Measurements from ENCODE around the gene MICU1.
A peak's percentile ranks its signal among the peaks of the same experiment; 100 is the strongest.
"Not testable (repeated sequence)": the region's sequence is repeated elsewhere in the genome, so short reads cannot be mapped to it uniquely, and the experiment has no call there.

Gene MICU1

DNA sequence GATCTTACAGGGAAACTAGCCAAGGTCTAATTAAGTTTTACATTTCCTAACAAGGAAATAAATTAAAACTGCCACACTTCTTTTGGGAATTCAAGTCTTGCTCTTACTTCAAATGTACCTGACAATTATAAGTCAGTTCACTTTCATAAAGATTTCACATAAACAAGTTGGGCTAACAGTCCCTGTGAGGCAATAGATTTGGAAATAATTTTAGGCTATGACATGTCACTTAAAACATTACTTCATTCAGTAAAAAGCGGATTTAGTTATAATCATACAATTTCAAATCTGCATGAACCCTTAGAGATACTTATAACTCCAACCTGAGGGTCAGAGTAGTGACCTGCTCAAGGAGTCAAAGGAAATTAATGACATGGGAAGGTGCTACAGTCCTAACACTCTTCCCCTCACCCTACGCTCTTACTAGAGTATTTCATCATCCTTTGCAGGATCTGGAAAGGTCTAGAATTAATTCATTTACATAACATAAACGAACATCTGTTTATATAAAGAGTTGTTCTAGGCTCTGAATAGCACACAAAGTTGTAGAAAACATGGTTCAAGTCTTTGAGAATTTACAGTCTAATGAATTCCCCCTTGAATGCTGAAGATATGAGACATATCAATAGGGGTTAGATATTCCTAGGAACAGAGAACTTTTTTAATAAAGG is 238.8 kb downstream of the MICU1 start:
- no peak for DNase-seq (ENCODE audit: low read depth in 2 of 2)

DNA sequence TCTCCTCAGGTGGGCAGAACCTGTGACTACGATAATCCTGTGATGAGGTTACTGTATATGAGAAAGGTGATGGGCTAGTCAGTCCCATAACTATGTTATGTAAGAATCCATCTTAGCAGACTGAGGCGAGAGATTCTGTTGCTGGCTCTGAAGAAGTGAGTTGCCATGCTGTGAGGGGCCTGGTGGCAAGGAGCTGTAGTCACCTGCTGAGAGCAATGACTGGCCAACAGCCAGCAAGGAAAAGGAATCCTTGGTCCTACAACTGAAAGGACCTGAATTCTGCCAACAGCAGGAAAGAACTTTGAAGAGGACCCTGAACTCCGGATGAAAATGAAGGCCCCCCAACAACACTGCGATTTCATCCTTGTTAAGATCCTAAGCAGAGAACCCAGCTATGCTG is 240.2 kb downstream of the MICU1 start:
- DNase-seq (ENCODE audit: low read depth in 2 of 2), result no peak

DNA sequence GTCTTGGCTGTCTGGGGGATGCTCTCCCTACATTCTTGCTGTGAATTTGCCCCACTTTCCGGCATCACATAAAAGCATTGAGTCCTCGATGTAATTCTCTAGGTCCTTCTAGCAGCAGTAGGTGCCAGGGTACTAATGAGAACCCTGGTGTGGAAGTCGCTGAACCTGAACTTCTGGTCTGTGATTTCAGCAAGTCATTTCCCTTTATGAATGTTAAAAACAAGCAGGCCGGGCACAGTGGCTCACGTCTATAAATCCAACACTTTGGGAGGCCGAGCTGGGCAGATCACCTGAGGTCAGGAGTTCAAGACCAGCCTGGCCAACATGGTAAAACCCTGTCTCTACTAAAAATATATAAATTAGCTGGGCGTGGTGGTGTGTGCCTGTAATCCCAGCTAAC is 240.9 kb downstream of the MICU1 start:
- DNase-seq (ENCODE audit: low read depth in 2 of 2), result not testable (repeated sequence)

DNA sequence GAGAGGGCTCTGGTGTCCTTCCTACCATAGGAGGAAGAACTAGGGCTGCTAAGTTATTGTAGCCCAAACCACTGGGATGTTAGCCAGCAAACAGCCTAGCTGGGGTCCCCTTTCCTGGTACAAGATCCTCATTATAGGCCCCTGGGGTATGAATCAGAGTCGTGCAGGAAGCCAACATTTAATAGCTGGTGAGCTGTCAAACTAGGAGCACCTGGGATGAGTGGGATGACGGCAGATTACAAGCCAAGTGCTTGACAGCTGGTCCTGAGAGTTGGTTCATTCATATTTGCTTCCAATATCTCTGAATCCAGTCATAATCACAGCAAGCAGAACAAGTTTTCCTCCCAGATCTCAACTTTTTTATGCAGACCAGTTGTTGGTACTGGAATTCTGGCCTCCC is 246.1 kb downstream of the MICU1 start:
- DNase-seq (ENCODE audit: low read depth in 2 of 2), result no peak

GRCh38 chr10:72379062-72379461 is 246.8 kb downstream of the MICU1 start:
- no peak for DNase-seq (ENCODE audit: low read depth in 2 of 2)

DNA sequence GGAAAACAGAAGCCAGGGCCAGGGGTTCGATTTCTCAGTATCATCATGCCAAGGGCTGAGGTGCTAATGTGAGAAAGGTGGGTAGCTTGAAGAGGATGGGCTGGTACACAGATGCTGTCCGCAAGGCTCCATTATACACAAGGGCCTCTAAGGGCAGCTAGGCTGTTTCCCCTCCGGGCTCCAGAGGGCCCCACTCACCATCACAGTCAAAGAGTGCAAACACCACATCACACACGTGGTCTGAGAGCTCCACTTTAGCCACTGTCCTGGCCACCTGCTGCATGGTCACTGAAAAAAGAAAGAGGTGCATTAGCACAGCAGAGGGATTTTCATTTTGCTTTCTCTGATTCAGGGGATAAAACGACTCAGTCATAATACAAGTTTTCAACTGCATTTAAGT is 250.3 kb downstream of the MICU1 start:
- no peak for DNase-seq (ENCODE audit: low read depth in 2 of 2)

DNA sequence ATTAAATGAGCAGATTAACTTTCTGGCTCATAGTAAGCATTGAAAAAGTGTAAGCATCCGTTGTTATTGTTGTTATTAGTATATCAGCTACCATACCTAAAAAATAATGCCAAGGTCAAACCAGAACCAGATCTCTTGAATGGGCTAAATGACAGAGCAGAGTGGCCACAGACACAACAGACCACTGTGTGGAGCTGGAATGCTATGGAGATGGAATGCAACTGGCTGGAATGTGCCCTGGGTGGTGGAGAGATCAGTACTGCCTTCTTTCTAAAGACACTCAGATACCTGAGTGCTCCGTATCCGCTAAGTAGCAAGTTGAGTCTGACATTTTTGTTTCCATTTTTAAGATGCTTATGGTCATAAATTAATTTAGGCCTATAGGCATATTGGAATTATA is 250.7 kb downstream of the MICU1 start:
- no peak for DNase-seq (ENCODE audit: low read depth in 2 of 2)

- no peak for DNase-seq (ENCODE audit: low read depth in 2 of 2)
Measured at GRCh38 chr10:72370201-72370722, 255.6 kb downstream of the MICU1 start.

GRCh38 chr10:72367301-72367960 is 258.4 kb downstream of the MICU1 start:
- DNase-seq (ENCODE audit: low read depth in 2 of 2), result no peak

GRCh38 chr10:72365106-72365895 is 260.6 kb downstream of the MICU1 start:
- no peak for DNase-seq (ENCODE audit: low read depth in 2 of 2)

GRCh38 chr10:72364239-72364777 is 261.6 kb downstream of the MICU1 start:
- DNase-seq (ENCODE audit: low read depth in 2 of 2), result peak; percentile 66 to 70

GRCh38 chr10:72356987-72357386 is 268.9 kb downstream of the MICU1 start:
- DNase-seq (ENCODE audit: low read depth in 2 of 2), result no peak

DNA sequence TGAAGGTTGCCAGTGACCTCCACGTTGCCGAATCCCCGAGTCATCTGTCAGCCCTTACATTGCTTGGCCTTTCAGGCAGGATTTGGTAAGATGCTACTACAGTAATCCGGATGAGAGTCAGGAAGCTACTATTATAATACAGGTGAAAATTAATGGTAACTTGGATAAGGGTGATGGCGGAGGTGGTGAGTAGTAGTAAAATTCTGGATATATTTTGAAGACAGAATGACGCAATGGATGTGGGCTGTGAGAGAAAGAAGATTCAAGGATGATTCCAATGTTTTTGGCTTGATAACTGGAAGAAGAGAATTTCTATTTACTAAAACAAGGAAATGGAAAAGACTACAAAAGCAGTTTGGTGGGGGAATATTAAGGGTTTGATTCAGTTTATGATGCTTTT is 269.8 kb downstream of the MICU1 start:
- no peak for DNase-seq (ENCODE audit: low read depth in 2 of 2)

- DNase-seq (ENCODE audit: low read depth in 2 of 2), result no peak
Measured at GRCh38 chr10:72355214-72355555, 270.7 kb downstream of the MICU1 start.

DNA sequence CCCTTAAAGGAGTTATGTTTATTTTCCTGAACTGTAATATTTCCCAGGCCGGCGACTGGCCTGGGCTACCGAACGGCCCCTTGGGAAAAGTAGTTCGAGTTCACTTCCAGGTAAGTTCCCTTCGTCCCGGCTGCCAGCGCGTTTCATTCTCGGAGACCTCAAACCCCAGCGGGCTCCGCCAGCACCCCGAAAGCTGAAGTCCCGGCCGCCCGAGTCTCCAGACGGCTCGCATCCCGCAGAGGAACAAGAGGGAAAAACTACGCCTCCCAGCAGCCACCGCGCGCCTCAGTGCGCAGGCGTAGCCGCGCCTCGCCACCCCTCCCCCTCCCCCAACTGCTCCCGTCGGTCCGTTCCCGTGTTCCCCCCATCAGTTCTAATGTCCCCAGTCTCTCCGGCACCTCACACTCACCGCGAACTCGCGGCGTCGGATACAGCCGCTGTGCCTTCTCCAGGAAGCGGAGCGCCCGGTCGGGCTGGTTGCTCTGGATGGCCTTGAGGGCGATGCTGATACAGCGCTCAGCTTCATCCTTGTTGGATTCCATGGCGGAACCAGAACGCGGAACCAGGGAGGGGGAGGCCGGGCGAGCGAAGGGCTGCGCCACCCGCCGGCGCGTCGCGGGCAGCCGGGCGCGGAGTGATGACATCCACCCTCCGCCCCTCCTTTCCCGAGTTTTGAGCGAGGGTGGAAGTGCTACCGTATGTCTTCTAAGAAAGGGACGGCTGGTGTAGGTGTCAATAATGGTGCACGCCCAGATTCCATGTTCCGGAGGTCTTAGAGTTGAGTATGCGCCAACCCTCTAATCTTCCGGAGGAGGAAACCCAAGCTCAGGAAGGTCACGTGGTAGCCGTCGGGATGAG is 271.3 kb downstream of the MICU1 start, which contains the start of gene DNAJB12:
Gene DNAJB12 (minus strand): TSS at position 564 of the 858 bp plus-strand sequence. CDS start 22 bp downstream, at position 542.
- DNase-seq (ENCODE audit: low read depth in 2 of 2), result peak; percentile 80 to 87

GRCh38 chr10:72353965-72354355 is 271.9 kb downstream of the MICU1 start:
- no peak for DNase-seq (ENCODE audit: low read depth in 2 of 2)

- DNase-seq (ENCODE audit: low read depth in 2 of 2), result no peak
Measured at GRCh38 chr10:72353028-72353964, 272.6 kb downstream of the MICU1 start.

GRCh38 chr10:72351479-72351878 is 274.4 kb downstream of the MICU1 start:
- no peak for DNase-seq (ENCODE audit: low read depth in 2 of 2)

GRCh38 chr10:72349438-72349837 is 276.4 kb downstream of the MICU1 start:
- no peak for DNase-seq (ENCODE audit: low read depth in 2 of 2)

DNA sequence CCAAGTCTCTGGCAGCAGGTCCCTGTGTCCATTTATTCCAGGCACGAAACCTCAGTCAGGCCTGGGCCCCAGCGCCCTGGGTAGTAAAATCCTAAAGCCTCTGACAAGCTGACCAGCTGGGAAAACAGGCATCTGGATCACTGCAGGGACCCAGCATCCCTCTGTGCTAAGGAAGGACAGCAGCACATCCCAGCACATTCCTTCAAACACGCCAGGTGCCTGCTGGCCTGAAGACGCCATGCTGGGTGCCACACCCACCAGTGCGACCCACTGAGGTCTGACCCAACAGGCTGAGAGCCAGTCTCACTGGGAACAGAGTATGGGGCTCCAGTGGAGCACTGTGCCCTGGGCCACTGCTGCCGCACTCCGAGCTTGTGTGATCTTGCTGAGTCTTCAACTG is 277.6 kb downstream of the MICU1 start:
- no peak for DNase-seq (ENCODE audit: low read depth in 2 of 2)
